Measurements from ENCODE around the gene HIVEP3. TPM values are rescaled to one million over a fixed set of nuclear protein-coding genes. Genes with fewer than 3 reads are reported as not detected.

Gene HIVEP3
- total RNA-seq, 2 donors from 2014 or later, result 4.7 to 5.8 TPM

DNA sequence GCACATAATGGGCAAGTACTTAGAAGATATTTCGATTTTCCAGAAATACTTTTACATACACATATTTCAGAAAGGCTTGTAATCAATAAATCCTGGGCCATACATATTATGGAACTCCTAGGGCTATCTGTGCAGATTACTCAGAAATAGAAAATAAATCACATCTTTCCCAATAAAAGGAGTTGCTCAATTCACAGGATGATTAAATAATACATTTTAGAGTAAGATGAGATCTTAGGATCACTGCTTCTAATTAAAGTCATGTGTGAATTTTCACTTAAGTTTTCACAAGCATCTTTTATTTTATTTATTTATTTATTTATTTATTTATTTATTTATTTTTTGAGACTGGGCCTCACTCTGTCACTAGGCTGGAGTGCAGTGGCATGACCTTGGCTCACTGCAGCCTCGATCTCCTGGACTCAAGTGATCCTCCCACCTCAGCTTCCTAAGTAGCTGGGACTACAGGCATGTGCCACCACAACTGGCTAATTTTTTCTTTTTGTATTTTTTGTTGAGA, 144.2 kb downstream of the HIVEP3 start:
- no peaks in the 10 kb centered on the region for H3K36me3 ChIP-seq
- no peaks in the 10 kb centered on the region for H3K27me3 ChIP-seq
- H3K9me3 ChIP-seq, result no peaks in the 10 kb centered on the region
- no peak for DNase-seq (ENCODE audit: low spot score)
- H3K4me3 ChIP-seq, result no peak overlapping the region
- no peak overlapping the region for H3K27ac ChIP-seq
- TF ChIP-seq, protein P1, sequence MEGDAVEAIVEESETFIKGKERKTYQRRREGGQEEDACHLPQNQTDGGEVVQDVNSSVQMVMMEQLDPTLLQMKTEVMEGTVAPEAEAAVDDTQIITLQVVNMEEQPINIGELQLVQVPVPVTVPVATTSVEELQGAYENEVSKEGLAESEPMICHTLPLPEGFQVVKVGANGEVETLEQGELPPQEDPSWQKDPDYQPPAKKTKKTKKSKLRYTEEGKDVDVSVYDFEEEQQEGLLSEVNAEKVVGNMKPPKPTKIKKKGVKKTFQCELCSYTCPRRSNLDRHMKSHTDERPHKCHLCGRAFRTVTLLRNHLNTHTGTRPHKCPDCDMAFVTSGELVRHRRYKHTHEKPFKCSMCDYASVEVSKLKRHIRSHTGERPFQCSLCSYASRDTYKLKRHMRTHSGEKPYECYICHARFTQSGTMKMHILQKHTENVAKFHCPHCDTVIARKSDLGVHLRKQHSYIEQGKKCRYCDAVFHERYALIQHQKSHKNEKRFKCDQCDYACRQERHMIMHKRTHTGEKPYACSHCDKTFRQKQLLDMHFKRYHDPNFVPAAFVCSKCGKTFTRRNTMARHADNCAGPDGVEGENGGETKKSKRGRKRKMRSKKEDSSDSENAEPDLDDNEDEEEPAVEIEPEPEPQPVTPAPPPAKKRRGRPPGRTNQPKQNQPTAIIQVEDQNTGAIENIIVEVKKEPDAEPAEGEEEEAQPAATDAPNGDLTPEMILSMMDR (IDR thresholded peaks at IDR 0.05), result no peak
- H3K4me1 ChIP-seq, result peaks cover 0 to 30% of the 10 kb centered on the region in 2 donors

DNA sequence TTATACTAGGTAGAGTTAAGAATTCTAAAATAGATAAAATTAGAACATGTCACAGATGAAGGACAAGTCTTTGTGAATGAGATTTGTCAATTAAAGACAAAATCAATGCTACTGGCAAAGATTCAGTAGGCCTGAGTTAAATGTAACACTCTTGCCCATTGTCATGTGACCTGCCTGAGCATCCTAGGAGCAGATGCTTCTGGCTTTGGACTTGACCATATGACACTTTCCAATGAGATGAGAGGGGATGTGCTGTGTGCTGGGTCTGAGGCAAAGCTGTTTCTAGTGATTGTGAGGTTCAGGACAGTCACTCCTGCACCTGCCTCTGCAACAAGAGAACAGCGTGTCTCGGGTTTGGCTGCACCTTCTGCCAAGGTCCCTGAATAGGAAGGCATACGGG, 144.9 kb downstream of the HIVEP3 start:
- H3K4me3 ChIP-seq, result no peak overlapping the region
- TF ChIP-seq, protein P1 (IDR thresholded peaks at IDR 0.05), result no peak
- H3K4me1 ChIP-seq, result peaks cover 0 to 30% of the 10 kb centered on the region in 2 donors
- DNase-seq (ENCODE audit: low spot score), result no peak
- H3K9me3 ChIP-seq, result no peaks in the 10 kb centered on the region
- no peaks in the 10 kb centered on the region for H3K36me3 ChIP-seq
- no peak overlapping the region for H3K27ac ChIP-seq
- H3K27me3 ChIP-seq, result no peaks in the 10 kb centered on the region

DNA sequence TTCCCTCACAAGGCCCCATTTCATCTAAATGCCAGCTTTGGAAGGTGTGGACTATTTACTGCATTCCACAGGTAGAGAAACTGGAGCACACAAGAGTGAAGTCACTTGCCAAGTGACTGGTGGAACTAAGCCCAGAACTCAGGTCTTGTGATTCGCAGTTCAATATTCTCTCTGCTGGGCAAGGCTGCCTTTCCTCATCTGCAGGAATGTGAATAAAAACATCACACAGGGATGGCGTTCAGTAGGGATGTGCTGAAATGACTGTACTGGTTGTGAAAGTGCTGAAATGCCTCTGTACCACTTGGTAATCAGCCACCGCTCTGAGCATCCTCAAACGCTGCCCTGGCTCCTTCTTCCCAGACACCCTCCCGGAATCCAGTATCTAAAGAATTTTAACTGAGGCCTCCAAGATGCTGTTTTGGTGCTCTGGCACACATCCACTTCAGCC, 145.6 kb downstream of the HIVEP3 start:
- no peak overlapping the region for H3K4me3 ChIP-seq
- peaks cover 0 to 30% of the 10 kb centered on the region in 2 donors for H3K4me1 ChIP-seq
- DNase-seq (ENCODE audit: low spot score), result no peak
- H3K27ac ChIP-seq, result peak overlapping the region in 1 of 2 donors; percentile 2
- H3K9me3 ChIP-seq, result no peaks in the 10 kb centered on the region
- H3K27me3 ChIP-seq, result no peaks in the 10 kb centered on the region
- TF ChIP-seq, protein P1 (IDR thresholded peaks at IDR 0.05), result no peak
- no peaks in the 10 kb centered on the region for H3K36me3 ChIP-seq

DNA sequence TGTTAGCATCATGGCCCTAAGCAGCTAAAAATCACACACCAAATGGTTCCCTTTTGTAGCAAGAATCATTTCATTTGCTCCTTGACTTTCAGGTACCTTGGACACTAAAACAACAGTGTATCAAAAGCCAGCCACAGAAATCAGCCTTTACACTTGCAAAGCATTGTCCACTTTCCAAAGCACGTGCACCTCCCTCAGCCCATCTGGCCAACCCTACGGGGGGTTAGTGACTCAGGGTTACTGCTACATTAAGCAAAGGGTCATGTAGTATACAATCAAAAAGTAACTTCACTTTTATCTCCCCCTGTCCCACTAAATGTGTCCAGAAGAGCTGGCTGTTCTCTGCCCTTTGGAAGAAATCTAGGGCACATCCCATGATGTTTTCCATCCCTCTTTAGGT, 149.7 kb downstream of the HIVEP3 start:
- Histone ChIP-seq H3K4me3 (no peak overlapping the region), H3K9me3 (no peaks in the 10 kb centered on the region), H3K4me1 (peaks cover 0 to 57% of the 10 kb centered on the region in 2 donors), H3K36me3 (no peaks in the 10 kb centered on the region), H3K27me3 (no peaks in the 10 kb centered on the region), H3K27ac (no peak overlapping the region)
- TF ChIP-seq, protein P1 (IDR thresholded peaks at IDR 0.05), result no peak
- no peak for DNase-seq (ENCODE audit: low spot score)

DNA sequence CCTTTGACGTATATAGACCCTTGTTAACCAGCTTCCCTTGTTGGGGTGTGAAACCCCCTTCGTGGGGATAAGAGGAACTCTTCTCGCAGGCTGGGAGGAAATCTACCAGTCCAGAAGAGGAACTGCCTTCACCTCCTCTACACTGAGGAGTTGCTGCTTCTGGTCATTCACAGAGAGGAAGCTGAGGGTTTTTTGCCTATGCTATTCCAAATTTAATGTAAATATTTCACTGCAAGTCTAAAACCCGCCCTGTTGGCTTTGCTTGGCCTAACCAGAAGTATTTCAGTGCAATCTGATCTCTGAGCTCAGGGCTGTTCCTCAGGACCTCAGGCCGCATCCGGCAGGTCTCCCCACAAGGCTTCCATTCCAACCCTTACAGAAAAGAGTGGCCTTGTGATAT, 150.1 kb downstream of the HIVEP3 start:
- H3K9me3 ChIP-seq, result no peaks in the 10 kb centered on the region
- no peak overlapping the region for H3K27ac ChIP-seq
- H3K4me1 ChIP-seq, result peaks cover 0 to 60% of the 10 kb centered on the region in 2 donors
- DNase-seq (ENCODE audit: low spot score), result no peak
- H3K36me3 ChIP-seq, result no peaks in the 10 kb centered on the region
- TF ChIP-seq, protein P1 (IDR thresholded peaks at IDR 0.05), result no peak
- H3K4me3 ChIP-seq, result no peak overlapping the region
- no peaks in the 10 kb centered on the region for H3K27me3 ChIP-seq

Measured in right atrium auricular region (tissue), 2 donors.